ENCODE measurements around the gene RTTN. TPM values are rescaled to one million over a fixed set of nuclear protein-coding genes. Genes with fewer than 3 reads are reported as not detected.

RTTN gene
- total RNA-seq = 46.6 and 47.0 TPM in 2 replicates

GRCh38 chr18:70205421-70206397, at the start of gene RTTN:
Gene RTTN, minus strand, starts transcription at chr18:70205687. Its CDS starts 29 bp downstream, at chr18:70205658.

Other genes with a start within 250 kb of the RTTN start
- 50.3 and 135 TPM in 2 replicates for gene SOCS6, start 83.4 kb upstream of the RTTN start, total RNA-seq